KG1 (cell line): ENCODE data around the gene TGM5.
"Not testable (repeated sequence)": the region's sequence is repeated elsewhere in the genome, so short reads cannot be mapped to it uniquely, and the experiment has no call there.

Source experiments
- DNase-seq: peaks from one replicate; lab custom pipeline; 2025; lab: John Stamatoyannopoulos, UW

The TGM5 gene

GRCh38 chr15:43266834-43267233 is at the start of gene TGM5:
Gene TGM5, minus strand, starts transcription at chr15:43266928. Its CDS starts 79 bp downstream, at chr15:43266849.
- DNase-seq = no peak

GRCh38 chr15:43314171-43314570 is 47.4 kb upstream of the TGM5 start:
- no peak for DNase-seq

GRCh38 chr15:43312378-43312777 is 45.6 kb upstream of the TGM5 start:
- no peak for DNase-seq

- no peak for DNase-seq
Measured at GRCh38 chr15:43302205-43302817, 35.6 kb upstream of the TGM5 start, which contains the start of gene TGM7. Gene TGM7, minus strand, starts transcription at chr15:43302255.

GRCh38 chr15:43299884-43300283 is 33.2 kb upstream of the TGM5 start:
- DNase-seq = no peak

- DNase-seq = no peak
Measured at GRCh38 chr15:43299411-43299810, 32.7 kb upstream of the TGM5 start.

- no peak for DNase-seq
Measured at GRCh38 chr15:43294091-43294706, 27.5 kb upstream of the TGM5 start.

GRCh38 chr15:43293432-43293831 is 26.7 kb upstream of the TGM5 start:
- DNase-seq = no peak

GRCh38 chr15:43292375-43293078 is 25.8 kb upstream of the TGM5 start:
- no peak for DNase-seq

- not testable (repeated sequence) for DNase-seq
Measured at GRCh38 chr15:43289656-43290055, 22.9 kb upstream of the TGM5 start.

GRCh38 chr15:43287254-43287653 is 20.5 kb upstream of the TGM5 start:
- DNase-seq = no peak

GRCh38 chr15:43286074-43286473 is 19.3 kb upstream of the TGM5 start:
- DNase-seq = no peak

GRCh38 chr15:43285609-43286037 is 18.9 kb upstream of the TGM5 start:
- peak; percentile 84 for DNase-seq

GRCh38 chr15:43283526-43283925 is 16.8 kb upstream of the TGM5 start:
- DNase-seq = no peak

- DNase-seq = no peak
Measured at GRCh38 chr15:43281926-43282602, 15.3 kb upstream of the TGM5 start.

- DNase-seq = no peak
Measured at GRCh38 chr15:43280996-43281395, 14.3 kb upstream of the TGM5 start.

GRCh38 chr15:43279496-43279895 is 12.8 kb upstream of the TGM5 start:
- DNase-seq = no peak

- DNase-seq = no peak
Measured at GRCh38 chr15:43278869-43279268, 12.1 kb upstream of the TGM5 start.

- DNase-seq = no peak
Measured at GRCh38 chr15:43277901-43278300, 11.2 kb upstream of the TGM5 start.

- DNase-seq = no peak
Measured at GRCh38 chr15:43277231-43277823, 10.6 kb upstream of the TGM5 start.

- DNase-seq = no peak
Measured at GRCh38 chr15:43276563-43277200, 10.0 kb upstream of the TGM5 start.
